HepG2 (cell line): ENCODE results near the gene CNP. TPM values are rescaled to one million over a fixed set of nuclear protein-coding genes. Genes with fewer than 3 reads are reported as not detected.

Source experiments
- ATAC-seq: fragments of 200-7000 bp; cut with Tn5 transposase; 3 replicates; pipeline ENCODE4 v1.9.1; 2020; ENCODE audit warnings: mild to moderate bottlenecking, moderate library complexity
- BruUV-seq: library from RNA; stranded (reverse); fragments of 400-500 nt; replicated peaks from 2 replicates; lab custom pipeline; 2021; lab: Mats Ljungman, UMichigan
- CTCF ChIA-PET: fragments of 300-600 bp; formaldehyde crosslinking; extraction: SDS; loops from one replicate; lab custom pipeline; 2021; ENCODE audit warnings: low total read pairs, inconsistent platforms, low intra/inter-chr PET ratio; lab: Yijun Ruan, JAX
- POLR2A ChIA-PET: fragments of 350-600 bp; sonication (Branson Sonifier 250); formaldehyde crosslinking; loops from one replicate; lab custom pipeline; 2020; ENCODE audit warnings: antibody characterized with exemption, inconsistent platforms; lab: Yijun Ruan, JAX
- DNase-seq: peaks from one replicate; pipeline ENCODE4 v3.0.0-alpha.2; 2015; ENCODE audit warnings: low spot score
- FAIRE-seq: peaks from 3 replicates; lab custom pipeline; 2011; peaks lifted over from hg19 to GRCh38; lab: Jason Lieb, UNC
- H2AFZ ChIP-seq: one replicate; pipeline ENCODE4 v1.6.1; 2011; ENCODE audit warnings: low read length, inconsistent platforms
- H3K27ac ChIP-seq: fragments of 300-600 bp; 3 replicates; pipeline ENCODE4 v1.8.0; 2011; ENCODE audit warnings: mixed run types, mild to moderate bottlenecking, mixed read lengths, low read length, inconsistent platforms; ENCODE audit not compliant: insufficient read depth; ENCODE audit errors: extremely low read length
- H3K27me3 ChIP-seq, 2 experiments: fragments of 200-600 bp in 1 of 2; 2 replicates in 1 of 2; 3 replicates in 1 of 2; pipeline versions ENCODE4 v1.6.0 to v1.8.0; 2011; ENCODE audit warnings: low read length in 2 of 2, mild to moderate bottlenecking in 2 of 2, moderate library complexity in 2 of 2, inconsistent platforms in 1 of 2; ENCODE audit not compliant: insufficient read depth in 2 of 2, control insufficient read depth in 1 of 2
- H3K36me3 ChIP-seq, 2 experiments: fragments of 200-600 bp in 1 of 2; replicated peaks in 1 of 2; 2 replicates in 1 of 2; 3 replicates in 1 of 2; pipeline versions ENCODE4 v1.5.1 to v1.8.0; 2011; ENCODE audit warnings: low read length in 2 of 2, inconsistent platforms in 1 of 2; ENCODE audit not compliant: insufficient read depth in 2 of 2, control insufficient read depth in 1 of 2
- H3K4me1 ChIP-seq: 2 replicates; pipeline ENCODE4 v1.5.1; 2012; ENCODE audit warnings: low read length, inconsistent platforms; ENCODE audit not compliant: insufficient read depth
- H3K4me2 ChIP-seq: 2 replicates; pipeline ENCODE4 v1.6.0; 2011; ENCODE audit warnings: low read depth, low read length, inconsistent platforms
- H3K4me3 ChIP-seq, 3 experiments: fragments of 200-600 bp in 1 of 3; sonication (generic), shearing (Covaris generic) in 1 of 3; replicated peaks in 1 of 3; 2 replicates each; pipeline ENCODE4 v1.5.1; 2011 to 2016; ENCODE audit warnings: low read length in 3 of 3, inconsistent platforms in 2 of 3, low read depth in 2 of 3, mild to moderate bottlenecking in 2 of 3, control low read depth in 1 of 3, mixed read lengths in 1 of 3; ENCODE audit not compliant: insufficient read depth in 1 of 3
- H3K79me2 ChIP-seq: one replicate; pipeline ENCODE4 v1.6.1; 2011; ENCODE audit warnings: low read length, inconsistent platforms; ENCODE audit not compliant: insufficient read depth
- H3K9ac ChIP-seq: 2 replicates; pipeline ENCODE4 v1.6.0; 2011; ENCODE audit warnings: mild to moderate bottlenecking, low read depth, low read length, inconsistent platforms; ENCODE audit not compliant: insufficient read depth
- H3K9me3 ChIP-seq: 2 replicates; pipeline ENCODE4 v1.5.1; 2012; ENCODE audit warnings: mild to moderate bottlenecking, low read length
- H4K20me1 ChIP-seq: 2 replicates; pipeline ENCODE4 v1.6.0; 2011; ENCODE audit warnings: inconsistent platforms, mild to moderate bottlenecking, low read length, moderate library complexity; ENCODE audit not compliant: insufficient read depth
- AGO2 ChIP-seq: fragments of 200-400 bp; formaldehyde crosslinking; optimal IDR thresholded peaks from 2 replicates; pipeline ENCODE3; 2017; ENCODE audit warnings: mild to moderate bottlenecking, low read depth, low read length, moderate library complexity
- POLR2A ChIP-seq, 2 experiments: IDR thresholded peaks; 2 replicates each; pipeline ENCODE4 v1.6.1; 2011; ENCODE audit warnings: low read depth in 2 of 2, low read length in 2 of 2, mild to moderate bottlenecking in 1 of 2, moderate library complexity in 1 of 2; ENCODE audit not compliant: insufficient read depth in 1 of 2
- POLR2AphosphoS2 ChIP-seq: IDR thresholded peaks from 2 replicates; pipeline ENCODE4 v1.6.1; 2011; ENCODE audit warnings: low read depth, low read length, improper control_type of control experiment
- RARA ChIP-seq: IDR thresholded peaks from 2 replicates; pipeline ENCODE4 v1.6.1; 2016; ENCODE audit warnings: missing genetic modification reagents, missing compliant biosample characterization
- RBFOX2 ChIP-seq: fragments of 200-400 bp; formaldehyde crosslinking; IDR thresholded peaks from 2 replicates; pipeline ENCODE4 v1.6.1; 2017; ENCODE audit warnings: low read depth, mild to moderate bottlenecking, low read length
- RBM22 ChIP-seq: fragments of 200-400 bp; formaldehyde crosslinking; optimal IDR thresholded peaks from 2 replicates; pipeline ENCODE3; 2017; ENCODE audit warnings: mild to moderate bottlenecking, low read length, moderate library complexity
- SSRP1 ChIP-seq: IDR thresholded peaks from 2 replicates; pipeline ENCODE4 v1.6.1; 2016; ENCODE audit warnings: control low read depth
- ZBTB38 ChIP-seq: sonication (generic); formaldehyde crosslinking; IDR thresholded peaks from 2 replicates; pipeline ENCODE4 v1.5.1; 2020; ENCODE audit warnings: mild to moderate bottlenecking, missing genetic modification reagents
- ZNF563 ChIP-seq: sonication (generic); formaldehyde crosslinking; IDR thresholded peaks from 2 replicates; pipeline ENCODE4 v1.8.0; 2022; ENCODE audit warnings: mild to moderate bottlenecking, moderate library complexity, missing genetic modification reagents
- ZSCAN21 ChIP-seq: sonication (generic); formaldehyde crosslinking; IDR thresholded peaks from 2 replicates; pipeline ENCODE4 v1.8.0; 2022; ENCODE audit warnings: mild to moderate bottlenecking, missing genetic modification reagents, moderate library complexity, borderline replicate concordance
- WGBS: methylation state at CpG from one replicate; pipeline ENCODE4 v1.1.6; 2017; ENCODE audit warnings: low lambda C conversion rate; 5-methylcytosine and 5-hydroxymethylcytosine counted together
- in situ Hi-C: cut with HindIII; loops from 2 replicates; pipeline ENCODE4 v1.10.0; 2017; ENCODE audit warnings: low pct_unique_long_range_greater_than_20kb; ENCODE audit not compliant: extremely low pct_ligation_motif_present
- intact Hi-C: fragments of 100-400 bp; cut with micrococcal nuclease; formaldehyde crosslinking; loops from one replicate; pipeline ENCODE4 v1.10.0; 2022; ENCODE audit not compliant: unreplicated experiment
- polyA plus RNA-seq, 8 experiments: library from polyadenylated mRNA; depleted of rRNA in 3 of 8; stranded (reverse) in 7 of 8; unstranded in 1 of 8; fragments of >200 nt; fragmentation: Illumina TruSeq in 4 of 8; extraction: Trizol in 4 of 8; gene quantifications; 2 replicates each; pipeline versions ENCODE4 v1.2.1 to v1.2.3, GENCODE V29; 2011 to 2016; ENCODE audit warnings: low read depth in 4 of 8, missing spikeins in 1 of 8, mixed read lengths in 1 of 8; ENCODE audit not compliant: insufficient read depth in 1 of 8
- total RNA-seq, 5 experiments: library from RNA; depleted of rRNA; stranded (reverse); fragments of >200 nt; fragmentation: Illumina TruSeq; extraction: Trizol; gene quantifications; 2 replicates each; pipeline ENCODE4 v1.2.3, GENCODE V29; 2016; ENCODE audit warnings: low read depth in 1 of 5
- TF ChIP-seq, protein P1 (sequence below): sonication (generic); formaldehyde crosslinking; IDR thresholded peaks from 2 replicates; pipeline ENCODE4 v1.4.0; 2020; ENCODE audit warnings: missing genetic modification reagents
- TF ChIP-seq, protein P2 (sequence below): sonication (generic); formaldehyde crosslinking; IDR thresholded peaks from 2 replicates; pipeline ENCODE4 v1.5.1; 2020; ENCODE audit warnings: mild to moderate bottlenecking, moderate library complexity, missing genetic modification reagents
- TF ChIP-seq, protein P3 (sequence below): sonication (generic); formaldehyde crosslinking; IDR thresholded peaks from 2 replicates; pipeline ENCODE4 v1.4.0; 2020; ENCODE audit warnings: missing genetic modification reagents, borderline replicate concordance

CNP gene
- total and polyA plus RNA-seq, 2 of the 13 experiments (the other 11 are each of a cell fraction or from before 2014, with no cell fraction given): 97.2 to 161 TPM

DNA sequence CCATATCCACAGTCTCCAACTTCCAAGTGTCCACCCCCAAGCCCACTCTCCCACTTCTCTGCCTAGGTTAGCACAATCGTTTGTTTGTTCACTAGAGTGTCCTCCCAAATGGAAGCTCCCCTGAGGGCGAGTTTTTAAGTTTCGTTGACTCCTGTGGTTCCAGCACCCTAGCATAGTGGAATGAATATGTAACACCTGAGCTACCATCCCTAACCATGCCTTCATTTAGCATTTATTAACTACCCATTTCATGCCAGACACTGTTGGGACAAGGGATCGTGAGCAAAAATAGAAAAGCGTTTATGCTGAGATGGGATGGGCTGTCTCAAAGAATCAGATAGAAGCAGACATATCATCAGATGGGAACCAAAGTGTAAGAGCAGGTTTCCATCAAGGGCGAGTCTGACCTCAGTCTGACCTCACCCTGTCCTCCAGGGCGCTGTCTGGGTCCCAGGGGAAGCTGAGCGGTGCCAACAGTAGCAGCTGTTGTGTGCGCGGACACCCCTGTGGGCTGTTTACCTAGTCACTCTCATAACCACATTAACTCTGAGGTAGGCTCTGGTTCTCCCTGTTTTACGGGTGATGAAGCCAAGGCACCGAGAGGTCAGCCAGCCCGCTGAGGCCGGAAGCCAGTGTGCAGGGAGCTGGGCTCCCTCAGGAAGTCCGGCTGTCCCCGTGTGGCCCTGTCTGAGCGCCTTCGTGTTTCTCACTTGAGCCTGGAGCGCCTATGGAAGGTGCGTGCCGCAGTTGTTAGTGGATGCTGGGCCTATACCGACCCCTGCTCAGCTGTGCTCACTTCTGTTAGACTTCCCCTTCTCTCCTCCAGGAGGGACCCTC lies 6.2 kb downstream of the CNP start:
- H3K27ac ChIP-seq: no peak overlapping the region
- in situ Hi-C loops: no loop called here

More for the DNA sequence above, 6.2 kb downstream of the CNP start:
- no peaks in the 10 kb centered on the region for H3K27me3 ChIP-seq
- H3K4me1 ChIP-seq: peaks cover 38% of the 10 kb centered on the region
- no peak for TF ChIP-seq ZNF563 (CRISPR knock-in tag)
- peak; percentile 23; the same call in 1 of the 2 replicates for TF ChIP-seq ZBTB38
- TF ChIP-seq SSRP1 (CRISPR knock-in tag): 0 out of 2 replicates have a peak, but pooled peaks have one; percentile 37
- TF ChIP-seq ZSCAN21 (CRISPR knock-in tag): 0 out of 2 replicates have a peak, but pooled peaks have one; percentile 31
- TF ChIP-seq POLR2AphosphoS2: peak; percentile 37; the same call in 1 of the 2 replicates
- TF ChIP-seq, protein P1, sequence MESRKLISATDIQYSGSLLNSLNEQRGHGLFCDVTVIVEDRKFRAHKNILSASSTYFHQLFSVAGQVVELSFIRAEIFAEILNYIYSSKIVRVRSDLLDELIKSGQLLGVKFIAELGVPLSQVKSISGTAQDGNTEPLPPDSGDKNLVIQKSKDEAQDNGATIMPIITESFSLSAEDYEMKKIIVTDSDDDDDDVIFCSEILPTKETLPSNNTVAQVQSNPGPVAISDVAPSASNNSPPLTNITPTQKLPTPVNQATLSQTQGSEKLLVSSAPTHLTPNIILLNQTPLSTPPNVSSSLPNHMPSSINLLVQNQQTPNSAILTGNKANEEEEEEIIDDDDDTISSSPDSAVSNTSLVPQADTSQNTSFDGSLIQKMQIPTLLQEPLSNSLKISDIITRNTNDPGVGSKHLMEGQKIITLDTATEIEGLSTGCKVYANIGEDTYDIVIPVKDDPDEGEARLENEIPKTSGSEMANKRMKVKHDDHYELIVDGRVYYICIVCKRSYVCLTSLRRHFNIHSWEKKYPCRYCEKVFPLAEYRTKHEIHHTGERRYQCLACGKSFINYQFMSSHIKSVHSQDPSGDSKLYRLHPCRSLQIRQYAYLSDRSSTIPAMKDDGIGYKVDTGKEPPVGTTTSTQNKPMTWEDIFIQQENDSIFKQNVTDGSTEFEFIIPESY (CRISPR knock-in tag): peak; percentile 87
- peak; percentile 81 for TF ChIP-seq RBM22
- TF ChIP-seq RARA (CRISPR knock-in tag): peak; percentile 30; the same call in 1 of the 2 replicates
- TF ChIP-seq RBFOX2: peak; percentile 70; the same call in 1 of the 2 replicates
- TF ChIP-seq, protein P2, sequence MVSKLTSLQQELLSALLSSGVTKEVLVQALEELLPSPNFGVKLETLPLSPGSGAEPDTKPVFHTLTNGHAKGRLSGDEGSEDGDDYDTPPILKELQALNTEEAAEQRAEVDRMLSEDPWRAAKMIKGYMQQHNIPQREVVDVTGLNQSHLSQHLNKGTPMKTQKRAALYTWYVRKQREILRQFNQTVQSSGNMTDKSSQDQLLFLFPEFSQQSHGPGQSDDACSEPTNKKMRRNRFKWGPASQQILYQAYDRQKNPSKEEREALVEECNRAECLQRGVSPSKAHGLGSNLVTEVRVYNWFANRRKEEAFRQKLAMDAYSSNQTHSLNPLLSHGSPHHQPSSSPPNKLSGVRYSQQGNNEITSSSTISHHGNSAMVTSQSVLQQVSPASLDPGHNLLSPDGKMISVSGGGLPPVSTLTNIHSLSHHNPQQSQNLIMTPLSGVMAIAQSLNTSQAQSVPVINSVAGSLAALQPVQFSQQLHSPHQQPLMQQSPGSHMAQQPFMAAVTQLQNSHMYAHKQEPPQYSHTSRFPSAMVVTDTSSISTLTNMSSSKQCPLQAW (CRISPR knock-in tag): no peak
- TF ChIP-seq POLR2A (IDR thresholded peaks at IDR 0.05; ENCODE audit: insufficient read depth in 1 of 2, low read depth in 2 of 2, low read length in 2 of 2): peak; percentile 18 to 41; a peak in 2 of 4 replicates
- TF ChIP-seq AGO2: peak; percentile 88
- TF ChIP-seq, protein P3, sequence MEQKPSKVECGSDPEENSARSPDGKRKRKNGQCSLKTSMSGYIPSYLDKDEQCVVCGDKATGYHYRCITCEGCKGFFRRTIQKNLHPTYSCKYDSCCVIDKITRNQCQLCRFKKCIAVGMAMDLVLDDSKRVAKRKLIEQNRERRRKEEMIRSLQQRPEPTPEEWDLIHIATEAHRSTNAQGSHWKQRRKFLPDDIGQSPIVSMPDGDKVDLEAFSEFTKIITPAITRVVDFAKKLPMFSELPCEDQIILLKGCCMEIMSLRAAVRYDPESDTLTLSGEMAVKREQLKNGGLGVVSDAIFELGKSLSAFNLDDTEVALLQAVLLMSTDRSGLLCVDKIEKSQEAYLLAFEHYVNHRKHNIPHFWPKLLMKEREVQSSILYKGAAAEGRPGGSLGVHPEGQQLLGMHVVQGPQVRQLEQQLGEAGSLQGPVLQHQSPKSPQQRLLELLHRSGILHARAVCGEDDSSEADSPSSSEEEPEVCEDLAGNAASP: no peak
- POLR2A ChIA-PET: interaction anchor here (0.6 to 3.7 kb wide), 8 partner anchors 13 to 149 kb away, joined by 3 to 14 read pairs (median 4); partner anchors contain the start of genes DNAJC7 and KAT2A
- ATAC-seq: peak; percentile 2
- CTCF ChIA-PET: no interaction called here
- 96% methylated on average over 21 of the region's 22 CpGs for WGBS
- H3K9ac ChIP-seq: no peak overlapping the region
- DNase-seq: no peak
- intact Hi-C loops: no loop called here
- no peak overlapping the region for H2AFZ ChIP-seq
- no peaks in the 10 kb centered on the region for H3K9me3 ChIP-seq
- H3K36me3 ChIP-seq: peaks cover 45 to 84% of the 10 kb centered on the region in 2 experiments
- BruUV-seq: no TSS peak
- H3K79me2 ChIP-seq: peaks cover 29% of the 10 kb centered on the region
- no peak overlapping the region for H3K4me3 ChIP-seq
- H4K20me1 ChIP-seq: peaks cover 12% of the 10 kb centered on the region; the same call in 1 of the 2 replicates
- FAIRE-seq: no peak
- H3K4me2 ChIP-seq: no peak overlapping the region
